T-cell (primary cell): ENCODE measurements around the gene CETN1. TPM values are rescaled to one million over a fixed set of nuclear protein-coding genes. Genes with fewer than 3 reads are reported as not detected.

Experiments used
- ATAC-seq, 4 experiments: fragments of 200-7000 bp in 3 of 4; fragments of 150-1000 bp in 1 of 4; cut with Tn5 transposase; replicated peaks in 1 of 4; 1 replicate in 3 of 4; 2 replicates in 1 of 4; pipeline ENCODE4 v1.10.0; 2021; ENCODE audit warnings: moderate library complexity in 3 of 4, mild to moderate bottlenecking in 2 of 4, moderate number of reproducible peaks in 1 of 4
- CTCF ChIA-PET, 2 donors: fragments of 300-600 bp; sonication (Branson Sonifier 250); formaldehyde crosslinking; loops; one replicate each; lab custom pipeline; 2022; ENCODE audit warnings: antibody characterized with exemption in 2 of 2; lab: Charles Lee
- POLR2A ChIA-PET, 2 donors: fragments of 300-600 bp; sonication (Branson Sonifier 250); formaldehyde crosslinking; loops; one replicate each; lab custom pipeline; 2022; ENCODE audit warnings: antibody characterized with exemption in 2 of 2; lab: Charles Lee
- DNase-seq, 35 experiments: peaks; one replicate each; pipeline versions ENCODE4 v3.0.0 to v3.0.0-alpha.2; 2013 to 2023
- H3K27ac ChIP-seq: one replicate; pipeline ENCODE4 v1.5.1; 2013; ENCODE audit warnings: low read length
- H3K27me3 ChIP-seq, 2 experiments: replicated peaks in 1 of 2; 1 replicate in 1 of 2; 2 replicates in 1 of 2; pipeline versions ENCODE4 v1.6.1 to v1.7.0; 2013; ENCODE audit warnings: low read length in 1 of 2, mixed read lengths in 1 of 2; ENCODE audit not compliant: control insufficient read depth in 2 of 2, insufficient read depth in 2 of 2; ENCODE audit errors: extremely low read depth in 1 of 2
- H3K36me3 ChIP-seq, 2 donors: 1 replicate in 1 of 2; 2 replicates in 1 of 2; pipeline versions ENCODE4 v1.6.1 to v1.7.0; 2013; ENCODE audit warnings: low read length in 1 of 2; ENCODE audit not compliant: control insufficient read depth in 2 of 2, insufficient read depth in 1 of 2; ENCODE audit errors: extremely low read depth in 1 of 2
- H3K4me1 ChIP-seq, 2 experiments: 1 replicate in 1 of 2; 2 replicates in 1 of 2; pipeline versions ENCODE4 v1.6.1 to v1.7.0; 2013; ENCODE audit warnings: low read length in 2 of 2, mixed read lengths in 1 of 2; ENCODE audit not compliant: insufficient read depth in 2 of 2, control insufficient read depth in 1 of 2; ENCODE audit errors: extremely low read depth in 1 of 2
- H3K4me3 ChIP-seq, 2 donors: 1 replicate in 1 of 2; 2 replicates in 1 of 2; pipeline versions ENCODE4 v1.5.1 to v1.7.0; 2013; ENCODE audit warnings: mild to moderate bottlenecking in 2 of 2, low read length in 1 of 2, moderate library complexity in 1 of 2; ENCODE audit not compliant: control insufficient read depth in 1 of 2; ENCODE audit errors: extremely low read depth in 1 of 2
- H3K9me3 ChIP-seq: 2 replicates; pipeline ENCODE4 v1.7.0; 2013
- H3K27ac Mint-ChIP-seq, 2 donors: one replicate each; pipeline ENCODE4 v1.8.0; 2020 to 2021; ENCODE audit warnings: mild to moderate bottlenecking in 2 of 2, mixed read lengths in 2 of 2
- H3K27me3 Mint-ChIP-seq, 2 donors: one replicate each; pipeline ENCODE4 v1.8.0; 2021 to 2022; ENCODE audit warnings: mixed read lengths in 2 of 2
- H3K36me3 Mint-ChIP-seq: one replicate; pipeline ENCODE4 v1.8.0; 2021; ENCODE audit warnings: mixed read lengths
- H3K4me1 Mint-ChIP-seq, 3 donors: one replicate each; pipeline ENCODE4 v1.8.0; 2020 to 2022; ENCODE audit warnings: mixed read lengths in 3 of 3, mild to moderate bottlenecking in 1 of 3
- H3K4me3 Mint-ChIP-seq, 3 donors: one replicate each; pipeline ENCODE4 v1.8.0; 2020 to 2022; ENCODE audit warnings: mild to moderate bottlenecking in 3 of 3, mixed read lengths in 3 of 3, moderate library complexity in 3 of 3
- H3K9me3 Mint-ChIP-seq, 3 donors: one replicate each; pipeline ENCODE4 v1.8.0; 2020 to 2022; ENCODE audit warnings: mixed read lengths in 3 of 3
- WGBS: methylation state at CpG from one replicate; pipeline ENCODE4 v1.1.5; 2013; ENCODE audit warnings: missing lambda C conversion rate; ENCODE audit not compliant: insufficient coverage; 5-methylcytosine and 5-hydroxymethylcytosine counted together
- total RNA-seq, 35 experiments: library from RNA in 6 of 35; stranded (reverse) in 6 of 35; fragments of 120-200 nt in 1 of 35; gene quantifications; one replicate each; pipeline versions ENCODE4 v1.2.1 to v1.2.4 and lab custom pipeline; 2013 to 2026

Gene CETN1
- total RNA-seq, 5 donors from 2014 or later (not counting 1 experiment from before 2014, with no cell fraction given) = not detected

- POLR2A ChIA-PET = no interaction called here
- no peak overlapping the region for H3K27ac Mint-ChIP-seq
- no peaks in the 10 kb centered on the region for H3K9me3 Mint-ChIP-seq
- Histone ChIP-seq H3K27ac (no peak overlapping the region), H3K9me3 (no peaks in the 10 kb centered on the region), H3K36me3 (no peaks in the 10 kb centered on the region), H3K4me1 (no peaks in the 10 kb centered on the region), H3K4me3 (no peak overlapping the region), H3K27me3 (peaks cover 2 to 3% of the 10 kb centered on the region in 2 experiments)
- ATAC-seq (peak in 1 of 4 experiments; percentile 29), DNase-seq (peak in 1 of 35 experiments; percentile 51)
- no CpG with 5 or more reads among the region's 4 CpGs for WGBS
- no peaks in the 10 kb centered on the region for H3K36me3 Mint-ChIP-seq
- H3K27me3 Mint-ChIP-seq = peaks cover 0 to 2% of the 10 kb centered on the region in 2 donors
- no peaks in the 10 kb centered on the region for H3K4me1 Mint-ChIP-seq
- CTCF ChIA-PET = no interaction called here
- H3K4me3 Mint-ChIP-seq = no peak overlapping the region
Observed at GRCh38 chr18:616380-616995, 36.3 kb downstream of the CETN1 start.

GRCh38 chr18:617970-618504, 37.9 kb downstream of the CETN1 start:
- DNase-seq = no peak
- CTCF ChIA-PET = interaction anchor here (0.6 to 1.1 kb wide), 6 partner anchors 9 to 249 kb away, joined by 3 to 10 read pairs (median 3); no protein-coding TSS in a partner anchor
- Mint-ChIP-seq H3K27me3 (peaks cover 3 to 6% of the 10 kb centered on the region in 2 donors), H3K9me3 (no peaks in the 10 kb centered on the region), H3K4me1 (no peaks in the 10 kb centered on the region), H3K36me3 (no peaks in the 10 kb centered on the region), H3K27ac (no peak overlapping the region), H3K4me3 (no peak overlapping the region)
- Histone ChIP-seq H3K27me3 (peaks cover 2 to 4% of the 10 kb centered on the region in 2 experiments), H3K27ac (no peak overlapping the region), H3K4me1 (no peaks in the 10 kb centered on the region), H3K4me3 (no peak overlapping the region), H3K36me3 (no peaks in the 10 kb centered on the region), H3K9me3 (no peaks in the 10 kb centered on the region)
- ATAC-seq = no peak
- POLR2A ChIA-PET = no interaction called here
- WGBS = 85% methylated on average over 11 of the region's 13 CpGs

- Mint-ChIP-seq H3K4me1 (no peaks in the 10 kb centered on the region), H3K9me3 (no peaks in the 10 kb centered on the region), H3K27ac (no peak overlapping the region), H3K4me3 (no peak overlapping the region), H3K27me3 (peaks cover 3 to 6% of the 10 kb centered on the region in 2 donors), H3K36me3 (no peaks in the 10 kb centered on the region)
- Histone ChIP-seq H3K27me3 (peaks cover 2 to 9% of the 10 kb centered on the region in 2 experiments), H3K36me3 (no peaks in the 10 kb centered on the region), H3K27ac (no peak overlapping the region), H3K4me1 (no peaks in the 10 kb centered on the region), H3K9me3 (no peaks in the 10 kb centered on the region), H3K4me3 (no peak overlapping the region)
- ATAC-seq = no peak
- no CpG with 5 or more reads among the region's 5 CpGs for WGBS
- CTCF ChIA-PET = interaction anchor here (0.6 to 1.1 kb wide), 3 partner anchors 8 to 248 kb away, joined by 3 read pairs; no protein-coding TSS in a partner anchor
- DNase-seq = no peak
- POLR2A ChIA-PET = no interaction called here
Observed at GRCh38 chr18:618618-619017, 38.4 kb downstream of the CETN1 start.

- H3K36me3 Mint-ChIP-seq = no peaks in the 10 kb centered on the region
- ATAC-seq (no peak), DNase-seq (no peak)
- Histone ChIP-seq H3K4me1 (no peaks in the 10 kb centered on the region), H3K27ac (no peak overlapping the region), H3K4me3 (no peak overlapping the region), H3K36me3 (no peaks in the 10 kb centered on the region), H3K9me3 (no peaks in the 10 kb centered on the region), H3K27me3 (peaks cover 0 to 14% of the 10 kb centered on the region in 2 experiments)
- POLR2A ChIA-PET = no interaction called here
- peaks cover 6 to 7% of the 10 kb centered on the region in 2 donors for H3K27me3 Mint-ChIP-seq
- H3K4me1 Mint-ChIP-seq = peaks cover 0 to 2% (median 0%) of the 10 kb centered on the region in 3 donors
- H3K4me3 Mint-ChIP-seq = no peak overlapping the region
- WGBS = 86% methylated on average over 4 of the region's 7 CpGs
- H3K9me3 Mint-ChIP-seq = no peaks in the 10 kb centered on the region
- CTCF ChIA-PET = interaction anchor here in 1 of 2 donors (0.5 to 1.1 kb wide), 4 partner anchors 97 to 218 kb away, joined by 3 to 6 read pairs (median 4); no protein-coding TSS in a partner anchor
- H3K27ac Mint-ChIP-seq = no peak overlapping the region
Observed at GRCh38 chr18:621291-622043, 41.3 kb downstream of the CETN1 start.

GRCh38 chr18:622289-622688, 42.1 kb downstream of the CETN1 start:
- H3K27ac Mint-ChIP-seq = no peak overlapping the region
- no peak overlapping the region for H3K4me3 Mint-ChIP-seq
- peaks cover 6 to 10% of the 10 kb centered on the region in 2 donors for H3K27me3 Mint-ChIP-seq
- H3K4me1 Mint-ChIP-seq = peaks cover 0 to 2% (median 0%) of the 10 kb centered on the region in 3 donors
- DNase-seq (no peak), ATAC-seq (no peak)
- Histone ChIP-seq H3K27ac (no peak overlapping the region), H3K9me3 (no peaks in the 10 kb centered on the region), H3K27me3 (peaks cover 0 to 15% of the 10 kb centered on the region in 2 experiments), H3K4me3 (no peak overlapping the region), H3K36me3 (no peaks in the 10 kb centered on the region), H3K4me1 (no peaks in the 10 kb centered on the region)
- H3K36me3 Mint-ChIP-seq = no peaks in the 10 kb centered on the region
- POLR2A ChIA-PET = no interaction called here
- WGBS = 83% methylated on average over 1 of the region's 6 CpGs
- H3K9me3 Mint-ChIP-seq = no peaks in the 10 kb centered on the region
- CTCF ChIA-PET = interaction anchor here (0.7 to 1.1 kb wide), 2 partner anchors 208 to 249 kb away, joined by 4 read pairs; no protein-coding TSS in a partner anchor
